Calu3 (cell line): Measurements from ENCODE around the gene GPR108. TPM values are rescaled to one million over a fixed set of nuclear protein-coding genes. Genes with fewer than 3 reads are reported as not detected.
"Not testable (repeated sequence)": the region's sequence is repeated elsewhere in the genome, so short reads cannot be mapped to it uniquely, and the experiment has no call there.

Experiments used
- BruUV-seq: library from RNA; stranded (reverse); fragments of 400-500 nt; replicated peaks from 2 replicates; lab custom pipeline; 2021; lab: Mats Ljungman, UMichigan
- CTCF ChIA-PET: fragments of 300-600 bp; sonication (Branson Sonifier 250); formaldehyde crosslinking; loops from one replicate; lab custom pipeline; 2022; ENCODE audit warnings: antibody characterized with exemption; lab: Charles Lee
- DNase-seq: peaks from one replicate; pipeline ENCODE4 v3.0.0; 2022
- H3K27ac Mint-ChIP-seq: one replicate; pipeline ENCODE4 v1.8.0; 2022; ENCODE audit warnings: mixed read lengths; ENCODE audit not compliant: unreplicated experiment
- H3K27me3 Mint-ChIP-seq: one replicate; pipeline ENCODE4 v1.8.0; 2022; ENCODE audit warnings: mixed read lengths; ENCODE audit not compliant: unreplicated experiment
- H3K36me3 Mint-ChIP-seq: one replicate; pipeline ENCODE4 v1.8.0; 2022; ENCODE audit warnings: mild to moderate bottlenecking, moderate library complexity, mixed read lengths; ENCODE audit not compliant: insufficient read depth, unreplicated experiment
- H3K4me1 Mint-ChIP-seq: one replicate; pipeline ENCODE4 v1.8.0; 2022; ENCODE audit warnings: mild to moderate bottlenecking, low read depth, mixed read lengths; ENCODE audit not compliant: unreplicated experiment
- H3K4me3 Mint-ChIP-seq: one replicate; pipeline ENCODE4 v1.8.0; 2022; ENCODE audit warnings: mild to moderate bottlenecking, low read depth, moderate library complexity, mixed read lengths; ENCODE audit not compliant: unreplicated experiment
- H3K9me3 Mint-ChIP-seq: one replicate; pipeline ENCODE4 v1.8.0; 2022; ENCODE audit warnings: low read depth, mixed read lengths; ENCODE audit not compliant: unreplicated experiment
- intact Hi-C: fragments of 100-400 bp; cut with micrococcal nuclease; formaldehyde crosslinking; loops from one replicate; pipeline ENCODE4 v1.10.0; 2022; ENCODE audit not compliant: unreplicated experiment
- total RNA-seq: library from RNA; stranded (reverse); gene quantifications from 2 replicates; pipeline ENCODE4 v1.2.3, GENCODE V29; 2022
- TF ChIP-seq, protein P1 (sequence below): fragments of 200-600 bp; IDR thresholded peaks from one replicate; pipeline ENCODE4 v1.8.0; 2022; ENCODE audit warnings: antibody characterized with exemption; ENCODE audit not compliant: unreplicated experiment

The GPR108 gene
- total RNA-seq, 1 experiment from 2014 or later = 67.7 TPM

DNA sequence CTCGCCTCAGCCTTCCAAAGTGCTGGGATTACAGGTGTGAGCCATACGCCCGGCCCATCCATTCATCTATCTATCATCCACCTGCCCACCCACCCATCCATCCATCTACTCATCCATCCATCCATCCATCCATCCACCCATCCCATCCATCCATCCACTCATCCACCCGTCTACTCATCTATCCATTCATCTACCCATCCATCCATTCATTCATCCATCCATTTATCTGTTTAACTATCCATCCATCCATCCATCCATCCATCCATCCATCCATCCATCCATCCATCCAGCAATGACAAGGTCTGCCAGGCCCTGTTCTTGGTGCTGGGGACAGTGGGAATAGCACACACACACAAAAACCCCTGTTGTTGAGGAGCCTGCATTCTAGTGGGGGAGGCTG, 39.6 kb upstream of the GPR108 start:
- Mint-ChIP-seq H3K4me1 (no peaks in the 10 kb centered on the region), H3K4me3 (no peak overlapping the region), H3K9me3 (no peaks in the 10 kb centered on the region), H3K36me3 (peaks cover 10% of the 10 kb centered on the region), H3K27me3 (no peaks in the 10 kb centered on the region), H3K27ac (no peak overlapping the region)
- intact Hi-C loops = no loop called here
- DNase-seq = no peak
- TF ChIP-seq, protein P1, sequence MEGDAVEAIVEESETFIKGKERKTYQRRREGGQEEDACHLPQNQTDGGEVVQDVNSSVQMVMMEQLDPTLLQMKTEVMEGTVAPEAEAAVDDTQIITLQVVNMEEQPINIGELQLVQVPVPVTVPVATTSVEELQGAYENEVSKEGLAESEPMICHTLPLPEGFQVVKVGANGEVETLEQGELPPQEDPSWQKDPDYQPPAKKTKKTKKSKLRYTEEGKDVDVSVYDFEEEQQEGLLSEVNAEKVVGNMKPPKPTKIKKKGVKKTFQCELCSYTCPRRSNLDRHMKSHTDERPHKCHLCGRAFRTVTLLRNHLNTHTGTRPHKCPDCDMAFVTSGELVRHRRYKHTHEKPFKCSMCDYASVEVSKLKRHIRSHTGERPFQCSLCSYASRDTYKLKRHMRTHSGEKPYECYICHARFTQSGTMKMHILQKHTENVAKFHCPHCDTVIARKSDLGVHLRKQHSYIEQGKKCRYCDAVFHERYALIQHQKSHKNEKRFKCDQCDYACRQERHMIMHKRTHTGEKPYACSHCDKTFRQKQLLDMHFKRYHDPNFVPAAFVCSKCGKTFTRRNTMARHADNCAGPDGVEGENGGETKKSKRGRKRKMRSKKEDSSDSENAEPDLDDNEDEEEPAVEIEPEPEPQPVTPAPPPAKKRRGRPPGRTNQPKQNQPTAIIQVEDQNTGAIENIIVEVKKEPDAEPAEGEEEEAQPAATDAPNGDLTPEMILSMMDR = no peak
- BruUV-seq = no TSS peak
- CTCF ChIA-PET = no interaction called here

DNA sequence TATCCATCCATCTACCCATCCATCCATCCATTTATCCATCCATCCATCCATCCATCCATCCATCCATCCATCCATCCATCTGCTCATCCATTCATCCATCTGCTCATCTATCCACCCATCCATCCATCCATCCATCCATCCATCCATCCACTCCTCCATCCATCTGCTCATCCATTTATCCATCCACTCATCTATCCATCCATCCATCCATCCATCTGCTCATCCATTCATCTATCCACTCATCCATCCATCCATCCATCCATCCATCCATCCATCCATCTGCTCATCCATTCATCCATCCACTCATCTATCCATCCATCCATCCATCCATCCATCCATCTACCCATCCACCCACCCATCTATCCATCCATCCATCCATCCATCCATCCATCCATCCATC, 38.7 kb upstream of the GPR108 start:
- H3K27ac Mint-ChIP-seq, H3K4me1 Mint-ChIP-seq, intact Hi-C loops, H3K27me3 Mint-ChIP-seq, H3K4me3 Mint-ChIP-seq, BruUV-seq, DNase-seq, CTCF ChIA-PET, H3K9me3 Mint-ChIP-seq: not testable (repeated sequence)
- H3K36me3 Mint-ChIP-seq = peaks cover 10% of the 10 kb centered on the region

DNA sequence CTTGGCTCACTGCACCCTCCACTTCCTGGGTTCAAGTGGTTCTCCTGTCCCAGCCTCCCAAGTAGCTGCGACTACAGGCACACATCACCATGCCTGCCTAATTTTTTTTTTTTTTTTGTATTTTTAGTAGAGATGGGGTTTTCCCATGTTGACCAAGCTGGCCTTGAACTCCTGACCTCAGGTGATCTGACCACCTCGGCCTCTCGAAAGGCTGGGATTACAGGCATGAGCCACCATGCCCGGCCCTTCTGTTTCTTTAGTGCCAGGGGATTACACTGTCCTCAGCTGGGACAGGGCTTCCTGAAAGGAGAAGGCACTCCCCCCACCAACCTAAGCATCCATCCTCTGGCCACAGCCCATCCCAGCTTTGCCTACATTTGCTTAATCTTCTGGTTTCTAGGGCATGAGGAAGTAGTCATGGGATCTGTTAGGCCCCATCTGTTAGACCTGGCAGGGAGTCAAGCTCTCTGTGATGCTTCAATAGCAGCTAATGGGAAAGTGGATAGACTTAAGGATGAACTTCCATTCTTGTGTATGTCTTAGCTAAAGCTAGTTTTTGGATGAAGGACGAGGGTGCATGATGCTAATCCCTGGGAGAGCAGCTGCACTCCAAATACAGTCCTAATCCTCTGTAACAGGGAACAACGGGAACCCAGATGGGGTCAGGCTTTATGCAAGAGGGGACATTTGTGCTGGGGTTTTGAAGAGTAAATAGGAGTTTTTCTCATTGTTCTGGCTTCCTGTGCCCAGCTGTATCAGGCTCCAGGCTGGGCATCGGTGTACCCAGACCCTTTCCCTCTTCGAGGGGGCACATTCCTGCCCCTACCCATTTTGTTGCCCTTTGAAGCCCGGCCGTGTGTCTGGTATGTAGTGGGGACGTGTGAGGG, 37.7 kb upstream of the GPR108 start:
- CTCF ChIA-PET = interaction anchor here (0.7 to 0.9 kb wide), 2 partner anchors 35 to 79 kb away, joined by 3 to 4 read pairs; no protein-coding TSS in a partner anchor
- no peaks in the 10 kb centered on the region for H3K4me1 Mint-ChIP-seq
- no peak overlapping the region for H3K4me3 Mint-ChIP-seq
- TF ChIP-seq, protein P1 = no peak
- DNase-seq = no peak
- no peaks in the 10 kb centered on the region for H3K27me3 Mint-ChIP-seq
- peaks cover 3% of the 10 kb centered on the region for H3K9me3 Mint-ChIP-seq
- H3K27ac Mint-ChIP-seq = no peak overlapping the region
- peaks cover 10% of the 10 kb centered on the region for H3K36me3 Mint-ChIP-seq
- intact Hi-C loops = no loop called here
- no TSS peak for BruUV-seq

DNA sequence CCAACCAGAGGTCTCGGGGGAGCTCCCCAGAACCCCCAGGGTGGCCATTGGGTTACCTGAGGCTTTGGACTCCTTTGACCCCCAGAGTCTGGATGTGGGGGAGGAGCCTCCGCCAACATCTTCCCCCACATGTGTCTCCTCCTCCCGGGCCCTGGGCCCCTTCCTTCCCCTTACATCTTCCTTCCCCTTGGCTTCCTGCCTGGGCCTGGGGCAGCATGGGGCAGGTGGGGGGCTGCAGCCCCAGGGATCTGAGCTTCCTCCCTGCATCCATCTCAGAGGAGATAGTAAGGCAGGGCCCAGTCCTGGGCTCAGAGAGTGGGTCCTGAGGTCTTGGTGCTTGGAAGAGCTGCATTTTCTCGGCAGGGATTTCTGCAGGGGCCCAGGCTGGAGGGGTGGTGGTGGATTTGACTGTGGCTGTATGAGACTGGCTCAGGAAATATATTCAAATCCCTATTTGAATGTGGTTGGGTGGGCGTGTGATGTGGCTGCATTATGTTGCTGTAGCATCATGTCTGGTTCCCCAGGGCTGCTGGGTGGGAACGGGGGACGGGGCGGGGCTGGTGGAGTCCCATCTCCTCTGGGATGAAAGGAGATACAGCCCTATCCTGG, 36.0 kb upstream of the GPR108 start:
- CTCF ChIA-PET = no interaction called here
- Mint-ChIP-seq H3K36me3 (peaks cover 10% of the 10 kb centered on the region), H3K27ac (no peak overlapping the region), H3K4me1 (no peaks in the 10 kb centered on the region), H3K4me3 (no peak overlapping the region), H3K27me3 (no peaks in the 10 kb centered on the region), H3K9me3 (peaks cover 3% of the 10 kb centered on the region)
- BruUV-seq = no TSS peak
- intact Hi-C loops = no loop called here
- TF ChIP-seq, protein P1 = no peak
- DNase-seq = no peak
